NCI-H1436 (cell line): ENCODE data around the gene MAPK4.
"Not testable (repeated sequence)": the region's sequence is repeated elsewhere in the genome, so short reads cannot be mapped to it uniquely, and the experiment has no call there.

Source experiments
- DNase-seq: peaks from one replicate; lab custom pipeline; 2025; lab: John Stamatoyannopoulos, UW

Gene MAPK4

DNA sequence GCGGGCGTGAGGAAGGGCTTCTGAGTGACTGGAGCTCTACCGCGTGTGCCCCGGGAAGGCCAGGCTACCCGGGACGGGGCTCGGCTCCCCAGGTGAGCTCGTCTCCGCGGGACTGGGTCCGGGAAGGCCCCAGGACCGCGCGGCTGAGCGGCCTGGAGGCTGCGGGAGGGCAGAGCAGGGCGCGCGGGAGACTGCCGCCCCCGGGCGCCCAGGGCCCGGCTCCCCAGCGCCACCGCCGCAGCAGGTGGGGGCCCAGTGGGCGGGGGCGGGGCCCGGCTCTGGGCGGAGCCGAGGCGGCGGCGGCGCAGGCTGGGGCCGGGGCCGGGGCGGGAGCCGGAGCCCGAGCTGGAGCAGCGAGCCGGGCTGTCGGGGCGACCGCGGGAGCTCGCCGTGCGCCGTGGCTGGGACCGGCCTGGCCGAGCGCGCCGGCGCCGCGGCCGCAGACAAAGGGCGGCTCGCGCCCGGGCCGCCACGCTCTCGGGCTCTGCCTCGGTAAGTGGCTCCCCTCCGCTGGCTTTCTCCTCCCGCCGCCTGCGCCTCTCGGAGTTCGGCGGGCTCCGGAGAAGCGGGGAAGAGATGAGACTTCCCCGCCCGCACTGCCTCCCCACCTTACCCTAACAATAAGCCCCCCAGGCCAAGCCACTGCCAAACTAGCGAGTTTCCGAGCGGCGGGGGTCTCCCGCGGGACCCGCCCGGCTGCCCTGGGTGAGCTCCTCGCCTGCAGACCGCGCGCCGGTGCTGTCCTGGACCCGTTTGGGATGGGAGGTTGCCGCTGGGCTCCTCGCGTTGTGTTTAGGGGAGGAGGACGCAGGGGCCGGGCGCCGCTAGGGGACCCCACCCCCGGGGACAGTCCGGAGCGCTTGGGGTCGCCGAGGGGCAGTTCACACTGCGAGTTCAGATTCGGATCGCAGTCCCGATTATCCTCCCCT lies at the start of gene MAPK4:
Gene MAPK4, plus strand, starts transcription at position 336 of the 929 bp plus-strand sequence. CDS start 103,872 bp downstream, outside the sequence.
- peak; percentile 68 for DNase-seq

DNA sequence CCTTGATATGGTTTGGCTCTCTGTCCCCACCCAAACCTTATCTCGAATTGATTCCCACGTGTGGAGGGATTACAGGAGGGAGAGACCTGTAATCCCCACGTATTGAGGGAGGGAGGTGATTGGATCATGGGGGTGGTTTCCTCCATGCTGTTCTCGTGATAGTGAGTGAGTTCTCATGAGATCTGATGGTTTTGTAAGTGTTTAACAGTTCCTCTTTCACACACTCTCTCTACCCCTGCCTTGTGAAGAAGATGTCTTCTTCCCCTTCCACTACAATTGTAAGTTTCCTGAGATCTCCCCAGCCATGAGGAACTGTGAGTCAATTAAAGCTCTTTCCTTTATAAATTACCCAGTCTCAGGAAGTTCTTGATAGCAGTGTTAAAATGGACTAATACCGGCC lies 42.6 kb upstream of the MAPK4 start:
- not testable (repeated sequence) for DNase-seq

DNA sequence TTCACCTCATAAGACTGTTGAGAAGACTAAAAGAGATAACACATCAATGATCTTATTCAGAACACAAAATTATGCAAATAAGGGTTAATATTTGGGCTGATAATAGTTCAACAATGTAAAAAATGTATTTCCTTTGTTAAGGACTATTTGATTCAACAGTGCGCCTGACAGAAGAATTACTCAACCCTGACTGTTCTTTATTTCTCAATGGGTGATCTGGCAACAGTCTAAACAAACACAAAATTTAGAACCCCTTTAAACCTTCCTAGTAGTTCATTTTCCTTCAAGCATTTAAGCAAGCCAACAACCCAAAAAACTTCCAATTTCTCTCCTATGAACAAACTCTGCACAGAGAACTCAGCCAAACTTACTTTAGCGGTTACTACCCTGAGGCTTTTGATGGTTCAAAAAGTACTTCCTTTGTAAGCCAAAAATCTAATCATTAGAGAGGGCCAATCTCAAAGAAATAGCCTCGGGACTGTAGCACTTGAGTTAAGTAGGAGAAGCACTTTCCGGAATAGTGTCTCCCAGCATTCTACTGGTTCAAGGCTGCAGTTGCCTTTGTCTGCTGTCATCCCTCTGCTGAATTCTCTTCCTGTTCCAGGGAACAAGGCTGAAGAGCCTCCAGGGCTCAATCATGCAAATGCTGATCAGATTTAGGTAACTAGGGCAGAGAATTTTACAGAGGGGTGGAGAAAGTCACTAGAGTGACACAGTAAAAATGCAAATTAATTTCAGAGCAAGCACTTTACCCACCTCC lies 40.9 kb upstream of the MAPK4 start:
- DNase-seq = no peak

DNA sequence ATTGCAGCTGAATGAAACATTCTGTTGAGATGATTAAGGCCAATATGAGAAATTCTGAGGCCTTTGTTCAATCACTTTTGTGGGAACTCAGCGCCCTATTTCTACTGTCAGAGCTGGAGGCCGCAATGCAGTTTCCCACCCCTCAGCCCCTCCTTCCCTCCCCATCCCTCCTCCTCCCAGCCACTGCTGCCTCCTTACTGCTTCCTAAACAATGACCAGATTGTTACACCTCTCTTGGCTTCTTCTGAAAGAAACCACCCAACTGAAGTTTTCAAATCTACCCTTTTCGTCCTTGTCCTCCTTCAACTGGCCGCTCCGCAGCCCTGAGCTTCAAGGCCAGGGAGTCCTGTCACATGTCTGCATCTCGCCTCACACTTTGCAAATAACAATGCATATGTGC lies 36.7 kb upstream of the MAPK4 start:
- DNase-seq = no peak

DNA sequence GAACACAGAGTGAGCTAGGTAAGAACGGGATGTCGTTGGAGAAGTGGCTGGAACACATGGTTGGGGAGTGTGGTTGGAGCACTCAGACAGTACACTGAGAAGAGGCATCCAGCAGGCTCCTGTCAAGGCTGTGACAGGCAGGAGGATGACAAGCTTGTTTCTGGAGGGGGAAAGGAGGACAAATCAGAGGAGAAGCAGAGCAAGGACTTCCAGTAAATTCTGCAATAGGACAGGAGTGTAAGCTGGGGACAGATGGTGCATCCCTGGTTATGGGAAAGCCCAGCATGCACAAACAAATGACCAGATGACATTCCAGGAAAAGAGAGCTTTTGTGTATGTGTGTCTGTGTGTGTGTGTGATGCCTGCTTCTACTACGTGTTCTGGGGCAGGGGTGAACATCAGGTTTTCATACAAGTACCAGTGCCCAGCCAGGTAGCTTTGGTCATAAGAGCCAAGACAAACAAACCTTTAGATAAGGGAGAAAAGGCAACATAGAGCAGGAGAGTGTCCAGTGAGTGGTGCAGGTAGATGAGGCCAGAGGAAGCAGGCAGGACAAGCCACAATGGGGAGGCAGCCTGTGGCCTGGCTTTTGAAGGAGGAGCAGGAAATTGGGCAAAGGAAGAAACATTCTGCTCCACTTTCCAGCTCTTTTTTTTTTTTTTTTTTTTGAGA lies 32.1 kb upstream of the MAPK4 start:
- no peak for DNase-seq

DNA sequence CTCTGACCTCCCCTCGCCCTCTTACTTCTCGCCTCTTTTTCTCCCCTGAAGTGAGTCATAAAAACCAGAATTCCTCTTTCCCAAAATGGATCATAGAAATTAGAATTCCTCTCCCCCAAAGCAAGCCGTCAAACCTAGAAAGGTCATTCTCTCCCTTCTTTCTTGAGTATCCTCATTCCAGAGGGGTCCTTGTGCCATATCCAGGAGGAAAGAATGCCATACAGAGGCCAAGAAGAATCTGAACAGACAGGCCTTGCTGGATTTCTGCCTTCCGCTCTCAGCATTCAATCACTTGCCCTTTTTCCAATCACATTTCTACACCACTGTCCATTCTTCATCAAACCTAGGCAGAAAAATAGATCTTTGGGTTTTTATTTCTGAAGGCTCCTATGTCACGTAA lies 31.1 kb upstream of the MAPK4 start:
- DNase-seq = no peak

DNA sequence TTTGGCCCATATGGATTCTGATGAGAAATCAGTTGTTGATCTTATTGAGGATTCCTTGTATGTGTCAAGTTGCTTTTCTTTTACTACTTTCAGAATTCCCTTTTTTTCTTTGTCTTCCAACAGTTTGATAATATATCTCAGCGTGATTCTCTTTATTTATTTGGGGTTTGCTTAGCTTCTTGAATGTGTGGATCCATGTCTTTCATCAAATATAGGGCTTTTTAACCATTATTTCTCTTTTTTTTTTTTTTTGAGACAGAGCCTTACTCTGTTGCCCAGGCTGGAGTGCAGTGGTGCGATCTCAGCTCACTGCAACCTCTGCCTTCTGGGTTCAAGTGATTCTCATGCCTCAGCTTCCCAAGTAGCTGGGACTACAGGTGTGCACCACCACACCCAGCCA lies 26.1 kb upstream of the MAPK4 start:
- DNase-seq = not testable (repeated sequence)

DNA sequence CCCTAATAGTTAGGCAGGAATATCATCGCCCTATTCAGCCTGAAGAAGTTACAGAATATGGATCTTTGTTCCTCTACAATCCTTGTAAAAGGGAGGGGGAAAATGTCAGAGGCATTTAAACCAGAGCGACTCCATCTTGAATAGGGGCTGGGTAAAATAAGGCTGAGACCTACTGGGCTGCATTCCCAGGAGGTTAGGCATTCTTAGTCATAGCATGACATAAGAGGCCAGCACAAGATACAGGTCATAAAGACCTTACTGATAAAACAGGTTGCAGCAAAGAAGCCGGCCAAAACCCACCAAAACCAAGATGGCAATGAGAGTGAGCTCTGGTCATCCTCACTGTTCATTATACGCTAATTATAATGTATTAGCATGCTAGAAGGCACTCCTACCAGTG lies 15.4 kb upstream of the MAPK4 start:
- not testable (repeated sequence) for DNase-seq

DNA sequence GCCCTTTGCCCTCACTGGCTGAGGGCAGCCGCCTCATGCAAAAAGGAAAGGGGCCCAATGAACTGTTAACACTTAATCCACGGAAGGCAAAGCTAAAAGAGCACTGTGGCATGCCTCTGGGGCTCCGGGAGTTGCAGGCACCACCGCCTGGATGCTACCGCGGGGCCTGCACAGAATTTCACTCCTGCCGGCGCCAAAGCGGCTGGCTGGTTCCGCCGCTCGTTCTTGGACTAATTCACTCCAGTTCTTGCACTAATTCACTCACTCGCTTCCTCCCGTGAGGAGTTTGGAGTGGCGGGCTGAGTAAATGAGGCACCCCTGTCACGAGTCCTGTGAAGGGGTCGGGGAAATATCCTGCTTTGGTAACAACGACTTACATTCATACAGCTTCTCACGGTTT lies 14.0 kb upstream of the MAPK4 start:
- DNase-seq = no peak

DNA sequence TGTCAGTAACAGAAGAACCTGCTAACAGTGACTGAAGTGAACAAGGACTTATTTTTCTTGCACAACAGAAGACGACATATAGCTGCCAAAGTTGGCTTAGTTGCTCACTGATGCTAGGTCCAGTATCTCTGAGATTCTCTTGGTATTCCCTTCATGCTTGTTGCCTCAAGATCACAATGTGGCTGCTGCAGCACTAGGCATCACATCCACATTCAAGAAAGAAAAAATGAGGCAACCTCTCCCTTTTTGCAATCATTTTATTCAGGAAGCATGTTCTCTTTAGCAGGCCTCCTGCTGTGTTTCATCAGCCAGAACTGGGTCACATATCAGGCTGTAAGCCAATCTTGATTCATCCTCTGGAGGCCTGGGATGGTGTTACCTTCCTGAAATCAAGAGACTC lies 11.7 kb upstream of the MAPK4 start:
- DNase-seq = no peak

DNA sequence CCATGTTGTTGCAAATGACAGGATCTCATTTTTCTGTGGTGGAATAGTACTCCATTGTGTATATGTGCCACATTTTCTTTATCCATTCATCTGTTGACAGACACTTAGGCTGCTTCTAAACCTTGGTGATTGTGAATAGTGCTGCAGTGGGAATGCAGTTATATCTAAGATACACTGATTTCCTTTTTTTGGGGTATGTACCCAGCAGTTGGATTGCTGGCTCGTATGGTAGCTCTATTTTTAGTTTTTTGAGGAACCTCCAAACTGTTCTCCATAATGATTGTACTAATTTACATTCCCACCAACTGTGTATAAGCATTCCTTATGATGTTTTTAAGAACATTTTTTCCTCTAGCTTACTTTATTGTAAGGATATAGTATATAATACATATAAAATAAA lies 8.2 kb upstream of the MAPK4 start:
- not testable (repeated sequence) for DNase-seq

DNA sequence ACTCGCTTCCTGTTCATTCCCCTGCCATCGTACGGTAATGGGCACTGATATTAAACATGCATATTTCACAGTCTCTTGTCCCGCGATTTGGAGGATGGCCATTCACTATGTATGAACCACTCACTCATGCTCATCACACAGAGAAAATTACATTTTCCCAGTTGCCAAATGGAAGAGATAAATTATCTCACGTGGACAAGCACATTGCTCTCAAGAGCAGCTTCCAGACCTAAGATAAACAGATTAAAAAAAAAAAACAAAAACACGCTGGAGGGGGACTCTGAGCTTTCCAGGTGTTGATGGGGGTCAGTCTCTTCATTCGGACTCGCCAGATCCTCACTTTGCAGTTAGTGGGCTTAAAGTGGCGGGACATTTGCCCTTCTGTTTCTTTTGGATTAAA lies 1.7 kb upstream of the MAPK4 start:
- no peak for DNase-seq

DNA sequence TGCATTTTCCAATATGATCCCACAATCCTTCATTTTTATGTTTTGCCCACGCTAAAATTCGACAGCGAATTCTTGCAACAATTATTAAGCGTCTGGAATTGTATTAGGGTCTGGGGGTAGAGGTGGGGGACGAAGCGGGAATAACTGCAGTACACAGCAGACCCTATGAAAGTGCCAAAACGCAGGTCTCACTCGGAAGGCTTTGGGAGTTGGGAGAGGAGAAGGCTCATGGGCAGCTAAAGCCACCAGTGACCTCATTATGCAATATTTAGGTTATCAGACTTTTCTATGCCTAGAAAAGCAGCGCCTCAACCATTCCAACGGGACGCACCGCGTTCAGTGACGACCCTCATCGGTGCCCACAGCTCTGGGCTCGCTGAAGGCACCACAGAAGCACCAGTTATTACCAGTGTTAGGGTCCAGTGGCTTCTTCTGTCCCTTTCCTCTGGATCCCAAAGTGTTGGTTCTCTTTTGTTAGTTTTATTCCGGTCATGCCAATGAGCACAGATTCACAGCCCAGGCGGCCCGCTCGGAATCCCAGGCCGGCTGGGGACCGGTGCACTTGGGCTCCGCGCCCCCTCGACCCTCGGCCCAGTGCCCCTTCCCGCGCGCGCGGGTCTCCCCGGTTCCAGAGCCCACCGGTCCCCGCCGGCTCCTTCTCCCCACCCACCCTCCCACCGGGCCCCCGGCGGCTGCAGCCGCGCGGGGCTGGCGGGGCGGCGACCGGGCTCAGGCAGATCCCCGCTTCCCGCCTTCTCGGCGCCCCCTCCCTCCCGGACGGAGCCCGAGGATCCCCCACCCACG lies 737 bp upstream of the MAPK4 start:
- no peak for DNase-seq

DNA sequence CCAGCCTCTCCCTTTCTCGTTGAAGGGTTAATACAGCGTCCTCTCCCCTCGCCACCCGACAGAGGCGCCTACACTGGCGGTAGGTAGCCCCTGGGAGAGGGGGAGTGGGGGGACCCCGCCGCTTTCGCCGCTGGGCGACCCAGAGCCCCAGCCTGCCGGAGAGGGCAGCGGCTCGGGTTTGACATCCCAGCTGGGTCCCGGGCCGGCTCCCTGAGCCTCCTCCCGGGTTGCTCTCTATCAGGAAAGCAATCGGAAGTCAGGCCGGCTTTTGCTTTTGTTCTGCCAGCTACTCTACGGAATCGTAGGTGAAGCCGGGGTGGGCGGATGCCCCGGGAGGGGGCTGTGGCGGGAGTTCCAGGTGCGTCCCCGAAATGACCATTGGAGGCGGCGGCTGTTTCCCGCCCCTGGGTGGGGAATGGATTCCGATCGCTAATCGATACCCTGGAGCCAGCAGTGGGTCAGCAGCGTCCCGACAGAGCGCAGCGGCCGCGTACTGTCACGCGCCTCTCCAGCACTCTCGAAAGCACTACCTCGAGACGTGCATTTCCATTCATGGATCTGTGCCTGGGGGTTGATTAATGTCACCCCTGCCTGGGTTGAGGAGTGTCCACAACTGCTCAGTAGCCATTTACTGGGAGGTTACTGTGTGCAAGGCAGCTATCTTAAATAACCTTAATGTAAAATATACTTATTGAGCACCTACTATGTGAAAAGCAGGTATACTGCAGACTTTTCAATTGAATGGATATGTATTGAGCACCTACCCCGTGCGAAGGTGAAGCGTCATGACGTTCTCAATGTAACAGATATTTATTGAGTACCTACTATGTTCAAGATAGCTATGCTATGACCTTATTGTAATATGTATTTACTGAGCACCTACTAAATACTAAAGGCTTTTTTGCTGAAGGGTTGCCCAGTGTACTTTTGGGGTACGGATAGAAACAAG lies 1.1 kb downstream of the MAPK4 start:
- no peak for DNase-seq

DNA sequence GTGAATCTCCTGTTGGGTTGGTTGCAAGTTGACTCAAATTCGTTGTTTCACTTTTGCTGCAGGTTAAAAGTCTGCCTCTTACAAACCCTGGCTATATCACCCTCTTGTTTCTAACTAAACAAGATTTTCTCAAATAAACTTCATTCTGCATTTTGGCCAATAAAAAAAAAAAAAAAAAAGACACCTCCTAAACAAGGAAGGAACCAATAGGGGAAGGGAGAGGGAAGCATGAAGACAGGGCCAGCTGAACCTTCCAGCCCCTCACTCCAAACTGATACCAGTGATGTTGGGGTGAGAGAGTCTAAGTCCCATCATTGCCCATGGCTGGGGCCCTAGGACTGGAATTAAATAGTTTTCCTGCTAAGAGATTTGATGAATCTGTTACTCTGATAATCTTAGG lies 2.4 kb downstream of the MAPK4 start:
- not testable (repeated sequence) for DNase-seq

DNA sequence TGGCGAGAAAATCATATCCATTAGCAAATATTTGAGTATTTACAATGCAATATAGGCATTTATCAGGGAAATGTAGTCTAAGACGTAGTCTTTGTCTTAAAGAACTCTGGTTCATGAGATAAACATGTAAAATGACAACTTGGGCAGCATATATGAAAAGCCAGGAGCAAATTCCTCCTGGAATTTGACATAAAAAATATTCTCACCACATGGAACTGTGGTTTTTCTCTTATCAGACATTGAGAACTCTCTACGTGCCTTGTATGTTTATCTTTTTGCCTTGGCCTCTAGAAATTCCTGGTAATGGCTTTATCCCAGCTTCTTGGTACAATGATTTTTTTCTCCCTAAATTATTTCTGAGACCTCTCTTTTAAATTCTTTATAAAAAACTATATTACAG lies 2.8 kb downstream of the MAPK4 start:
- DNase-seq = no peak

DNA sequence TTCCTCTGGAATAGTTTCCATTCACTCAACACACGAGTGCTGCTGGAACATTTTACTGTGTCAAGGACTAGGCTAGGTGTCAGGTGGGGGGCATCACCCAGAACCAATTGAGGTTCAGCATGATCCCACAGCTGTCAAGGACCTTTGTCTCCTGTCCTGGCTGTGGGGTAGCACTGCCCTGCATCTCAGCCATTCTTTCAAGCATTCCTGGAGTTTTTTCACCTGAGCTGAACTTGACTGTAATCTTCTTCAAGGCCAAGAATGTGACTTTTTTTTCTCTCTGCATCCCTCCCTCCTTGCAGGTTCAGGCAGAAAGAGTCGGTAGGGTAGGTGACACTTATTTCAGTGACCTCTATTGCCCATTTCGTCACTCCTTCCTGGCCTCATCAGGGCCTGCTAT lies 3.5 kb downstream of the MAPK4 start:
- DNase-seq = no peak

DNA sequence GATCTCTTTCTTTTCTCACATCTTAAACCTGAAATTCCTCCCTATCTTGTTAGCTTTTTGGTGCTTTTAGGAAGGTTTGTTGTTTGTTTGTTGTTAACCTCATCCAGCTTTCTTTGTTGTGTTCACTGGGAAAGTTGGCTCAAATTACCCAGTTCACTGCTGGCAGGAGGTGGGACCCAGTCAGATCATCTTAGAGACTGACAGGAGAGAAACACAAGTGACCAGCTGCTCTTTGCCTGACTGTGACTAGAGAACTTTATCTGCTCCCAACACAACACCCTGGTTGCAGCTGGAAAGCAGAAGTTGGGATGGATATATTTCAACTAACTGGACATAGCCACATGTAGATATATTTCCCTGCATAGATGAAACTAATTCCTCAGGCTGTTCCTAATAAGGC lies 10.0 kb downstream of the MAPK4 start:
- no peak for DNase-seq

DNA sequence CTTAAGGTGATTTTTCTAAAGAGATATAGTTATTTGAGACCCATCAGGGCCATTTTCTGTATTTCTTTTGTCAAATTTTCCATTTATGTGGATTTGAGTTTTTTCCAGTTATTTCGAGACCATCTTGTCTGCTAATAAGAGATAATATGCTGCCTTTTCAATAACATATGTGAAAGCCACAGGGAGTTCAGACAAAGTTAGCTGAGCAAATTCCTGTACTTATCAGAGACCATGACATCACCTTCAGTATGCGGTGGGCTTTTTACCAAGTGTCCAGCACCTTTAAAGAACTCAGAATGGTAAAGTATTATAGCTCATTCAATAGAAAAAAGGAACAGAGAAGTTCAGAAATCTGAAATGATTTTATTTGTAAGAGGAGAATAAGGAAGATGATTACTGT lies 11.7 kb downstream of the MAPK4 start:
- no peak for DNase-seq

DNA sequence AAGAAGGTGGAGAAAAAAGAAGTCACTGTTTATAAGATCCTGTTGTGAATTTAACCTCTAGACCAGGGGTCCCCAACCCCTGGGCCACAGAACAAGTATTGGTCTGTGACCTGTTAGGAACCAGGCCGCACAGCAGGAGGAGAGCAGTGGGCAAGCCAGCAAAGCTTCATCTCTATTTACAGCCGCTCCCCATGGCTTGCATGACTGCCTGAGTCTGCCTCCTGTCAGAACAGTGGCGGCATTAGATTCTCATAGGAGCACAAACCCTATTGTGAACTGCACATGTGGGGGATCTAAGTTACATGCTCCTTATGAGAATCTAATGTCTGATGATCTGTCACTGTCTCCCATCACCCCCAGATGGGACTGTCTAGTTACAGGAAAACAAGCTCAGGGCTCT lies 13.3 kb downstream of the MAPK4 start:
- not testable (repeated sequence) for DNase-seq

DNA sequence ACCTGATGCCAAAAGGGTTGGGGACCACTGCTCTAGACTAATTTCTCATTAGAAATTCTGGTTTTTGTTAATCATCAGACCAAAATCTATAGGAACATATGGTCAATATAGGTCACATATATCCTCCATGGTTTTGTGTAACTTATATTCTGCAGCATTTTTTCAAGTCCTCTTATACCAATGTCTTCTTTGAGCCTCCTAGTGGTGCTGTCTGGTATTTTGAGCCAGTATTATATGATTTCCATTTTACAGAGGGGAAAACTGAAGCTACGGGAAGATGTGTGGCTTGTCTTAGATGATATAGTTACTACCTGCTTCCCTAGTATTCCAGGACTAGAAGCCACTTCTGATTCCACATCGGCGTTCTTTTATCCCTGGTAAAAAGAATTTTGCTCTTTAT lies 13.8 kb downstream of the MAPK4 start:
- no peak for DNase-seq
